B cell (primary cell): ENCODE data around the gene SCARF1. TPM values are rescaled to one million over a fixed set of nuclear protein-coding genes. Genes with fewer than 3 reads are reported as not detected.

Source experiments
- ATAC-seq: fragments of 200-7000 bp; cut with Tn5 transposase; one replicate; pipeline ENCODE4 v1.10.0; 2021; ENCODE audit warnings: low read depth, mild to moderate bottlenecking, moderate number of reproducible peaks, moderate library complexity
- CTCF ChIA-PET: fragments of 350-600 bp; sonication (Branson Sonifier 250); formaldehyde crosslinking; loops from one replicate; lab custom pipeline; 2021; ENCODE audit warnings: antibody characterized with exemption, inconsistent platforms; lab: Charles Lee
- POLR2A ChIA-PET: fragments of 350-600 bp; sonication (Branson Sonifier 250); formaldehyde crosslinking; loops from one replicate; lab custom pipeline; 2021; ENCODE audit warnings: antibody characterized with exemption; lab: Charles Lee
- DNase-seq: peaks from one replicate; pipeline ENCODE4 v3.0.0; 2013
- H2AFZ ChIP-seq: 2 replicates; pipeline ENCODE4 v1.6.1; 2012; ENCODE audit warnings: mild to moderate bottlenecking, low read depth, low read length; ENCODE audit not compliant: insufficient read depth, poor library complexity, severe bottlenecking
- H3K27ac ChIP-seq, 2 donors: 1 replicate in 1 of 2; 2 replicates in 1 of 2; pipeline ENCODE4 v1.5.1; 2012 to 2013; ENCODE audit warnings: low read length in 2 of 2, mild to moderate bottlenecking in 2 of 2, moderate library complexity in 1 of 2
- H3K27me3 ChIP-seq, 4 experiments: fragments of 200-600 bp in 1 of 4; sonication (generic) in 1 of 4; replicated peaks in 1 of 4; 1 replicate in 2 of 4; 2 replicates in 2 of 4; pipeline versions ENCODE4 v1.6.1 to v1.7.0; 2013 to 2016; ENCODE audit warnings: low read length in 3 of 4, mild to moderate bottlenecking in 2 of 4, mixed read lengths in 1 of 4, moderate library complexity in 1 of 4; ENCODE audit not compliant: insufficient read depth in 4 of 4, control insufficient read depth in 3 of 4; ENCODE audit errors: control extremely low read depth in 1 of 4
- H3K36me3 ChIP-seq, 2 experiments: replicated peaks in 1 of 2; 1 replicate in 1 of 2; 2 replicates in 1 of 2; pipeline versions ENCODE4 v1.6.1 to v1.7.1; 2013; ENCODE audit warnings: low read length in 1 of 2; ENCODE audit not compliant: insufficient read depth in 2 of 2, control insufficient read depth in 1 of 2; ENCODE audit errors: control extremely low read depth in 1 of 2, extremely low read depth in 1 of 2
- H3K4me1 ChIP-seq, 2 donors: fragments of 200-600 bp in 1 of 2; sonication (generic) in 1 of 2; 1 replicate in 1 of 2; 2 replicates in 1 of 2; pipeline versions ENCODE4 v1.5.1 to v1.6.1; 2013 to 2017; ENCODE audit warnings: low read length in 2 of 2; ENCODE audit not compliant: control insufficient read depth in 2 of 2, insufficient read depth in 2 of 2
- H3K4me2 ChIP-seq: replicated peaks from 2 replicates; pipeline ENCODE3; 2012; ENCODE audit warnings: mild to moderate bottlenecking, low read depth, low read length; ENCODE audit not compliant: poor library complexity, severe bottlenecking
- H3K4me3 ChIP-seq, 5 experiments: fragments of 200-600 bp in 1 of 5; sonication (generic) in 1 of 5; 1 replicate in 3 of 5; 2 replicates in 2 of 5; pipeline versions ENCODE4 v1.5.1 to v1.7.0; 2011 to 2016; ENCODE audit warnings: low read length in 4 of 5, mild to moderate bottlenecking in 4 of 5, low read depth in 2 of 5, control low read depth in 1 of 5, moderate library complexity in 1 of 5; ENCODE audit not compliant: insufficient read depth in 1 of 5; ENCODE audit errors: control extremely low read depth in 1 of 5, extremely low read depth in 1 of 5
- H3K79me2 ChIP-seq: fragments of 200-600 bp; sonication (generic); one replicate; pipeline ENCODE4 v1.6.0; 2016; ENCODE audit warnings: low read length; ENCODE audit not compliant: control insufficient read depth, insufficient read depth
- H3K9ac ChIP-seq: fragments of 200-600 bp; sonication (generic); 2 replicates; pipeline ENCODE4 v1.6.1; 2017; ENCODE audit warnings: mild to moderate bottlenecking, low read length, moderate library complexity
- H3K9me3 ChIP-seq, 3 donors: one replicate each; pipeline versions ENCODE4 v1.6.1 to v1.7.1; 2013; ENCODE audit warnings: low read length in 2 of 3; ENCODE audit not compliant: control insufficient read depth in 2 of 3, insufficient read depth in 1 of 3; ENCODE audit errors: control extremely low read depth in 1 of 3
- H4K20me1 ChIP-seq: 2 replicates; pipeline ENCODE4 v1.6.0; 2012; ENCODE audit warnings: mild to moderate bottlenecking, low read length; ENCODE audit not compliant: insufficient read depth, control insufficient read depth, poor library complexity, severe bottlenecking
- H3K27ac Mint-ChIP-seq: one replicate; pipeline ENCODE4 v1.8.0; 2021; ENCODE audit warnings: mixed read lengths
- H3K27me3 Mint-ChIP-seq: one replicate; pipeline ENCODE4 v1.8.0; 2021; ENCODE audit warnings: mixed read lengths
- H3K4me1 Mint-ChIP-seq: one replicate; pipeline ENCODE4 v1.8.0; 2021; ENCODE audit warnings: mixed read lengths
- H3K4me3 Mint-ChIP-seq: one replicate; pipeline ENCODE4 v1.8.0; 2021; ENCODE audit warnings: mixed read lengths
- H3K9me3 Mint-ChIP-seq: one replicate; pipeline ENCODE4 v1.8.0; 2022; ENCODE audit warnings: mixed read lengths; ENCODE audit not compliant: insufficient read depth
- EZH2 ChIP-seq: IDR thresholded peaks from 2 replicates; pipeline ENCODE4 v1.6.1; 2012; ENCODE audit warnings: borderline replicate concordance, low read depth, mild to moderate bottlenecking, moderate library complexity, low read length; ENCODE audit not compliant: insufficient read depth, poor library complexity, severe bottlenecking
- WGBS: methylation state at CpG from one replicate; pipeline ENCODE4 v1.1.5; 2013; ENCODE audit warnings: missing lambda C conversion rate; ENCODE audit not compliant: insufficient coverage; 5-methylcytosine and 5-hydroxymethylcytosine counted together
- intact Hi-C: fragments of 100-400 bp; cut with micrococcal nuclease; formaldehyde crosslinking; loops from one replicate; pipeline ENCODE4 v1.10.0; 2022
- polyA plus RNA-seq: library from polyadenylated mRNA; depleted of rRNA; stranded (reverse); fragments of >200 nt; gene quantifications from 2 replicates; pipeline ENCODE4 v1.2.3, GENCODE V29; 2012
- total RNA-seq, 2 donors: library from RNA; stranded (reverse); fragments of 120-200 nt in 1 of 2; gene quantifications; 1 replicate in 1 of 2; 2 replicates in 1 of 2; pipeline versions ENCODE4 v1.2.3 to v1.2.4, GENCODE V29; 2013 to 2022
- TF ChIP-seq, protein P1 (sequence below): fragments of 200-600 bp; IDR thresholded peaks from one replicate; pipeline ENCODE4 v1.8.0; 2022; ENCODE audit warnings: antibody characterized with exemption, mild to moderate bottlenecking

SCARF1 gene
- total and polyA plus RNA-seq, 2 donors (not counting 1 experiment from before 2014, with no cell fraction given), result 0.54 to 3.7 TPM

GRCh38 chr17:1640329-1641064 lies 5.0 kb downstream of the SCARF1 start:
- no peak overlapping the region for H3K4me3 Mint-ChIP-seq
- ChIA-PET POLR2A (interaction anchor here (1.1 to 3.7 kb wide), 2 partner anchors 9 to 11 kb away, joined by 3 to 14 read pairs; partner anchors contain the start of genes RILP and SLC43A2), CTCF (interaction anchor here (2.2 to 3.1 kb wide), 2 partner anchors 10 to 66 kb away, joined by 8 to 16 read pairs; partner anchors contain the start of gene SLC43A2)
- Histone ChIP-seq H2AFZ (no peak overlapping the region), H4K20me1 (no peaks in the 10 kb centered on the region), H3K27me3 (peaks cover 0 to 3% (median 0%) of the 10 kb centered on the region in 4 experiments), H3K36me3 (no peaks in the 10 kb centered on the region), H3K9me3 (peaks cover 0 to 5% (median 0%) of the 10 kb centered on the region in 3 donors), H3K4me2 (no peak overlapping the region), H3K9ac (no peak overlapping the region), H3K4me3 (no peak overlapping the region), H3K79me2 (no peaks in the 10 kb centered on the region), H3K4me1 (peaks cover 18 to 19% of the 10 kb centered on the region in 2 donors), H3K27ac (no peak overlapping the region)
- WGBS, result 91% methylated on average over 15 of the region's 23 CpGs
- DNase-seq, result no peak
- intact Hi-C loops, result no loop called here
- H3K27ac Mint-ChIP-seq, result peak overlapping the region; percentile 27
- peaks cover 17% of the 10 kb centered on the region for H3K4me1 Mint-ChIP-seq
- H3K27me3 Mint-ChIP-seq, result no peaks in the 10 kb centered on the region
- no peak for ATAC-seq
- no peak for TF ChIP-seq EZH2
- TF ChIP-seq, protein P1, sequence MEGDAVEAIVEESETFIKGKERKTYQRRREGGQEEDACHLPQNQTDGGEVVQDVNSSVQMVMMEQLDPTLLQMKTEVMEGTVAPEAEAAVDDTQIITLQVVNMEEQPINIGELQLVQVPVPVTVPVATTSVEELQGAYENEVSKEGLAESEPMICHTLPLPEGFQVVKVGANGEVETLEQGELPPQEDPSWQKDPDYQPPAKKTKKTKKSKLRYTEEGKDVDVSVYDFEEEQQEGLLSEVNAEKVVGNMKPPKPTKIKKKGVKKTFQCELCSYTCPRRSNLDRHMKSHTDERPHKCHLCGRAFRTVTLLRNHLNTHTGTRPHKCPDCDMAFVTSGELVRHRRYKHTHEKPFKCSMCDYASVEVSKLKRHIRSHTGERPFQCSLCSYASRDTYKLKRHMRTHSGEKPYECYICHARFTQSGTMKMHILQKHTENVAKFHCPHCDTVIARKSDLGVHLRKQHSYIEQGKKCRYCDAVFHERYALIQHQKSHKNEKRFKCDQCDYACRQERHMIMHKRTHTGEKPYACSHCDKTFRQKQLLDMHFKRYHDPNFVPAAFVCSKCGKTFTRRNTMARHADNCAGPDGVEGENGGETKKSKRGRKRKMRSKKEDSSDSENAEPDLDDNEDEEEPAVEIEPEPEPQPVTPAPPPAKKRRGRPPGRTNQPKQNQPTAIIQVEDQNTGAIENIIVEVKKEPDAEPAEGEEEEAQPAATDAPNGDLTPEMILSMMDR, result no peak
- no peaks in the 10 kb centered on the region for H3K9me3 Mint-ChIP-seq
